Lower leg skin (tissue), 4 donors: ENCODE measurements around the gene MEAK7. TPM values are rescaled to one million over a fixed set of nuclear protein-coding genes. Genes with fewer than 3 reads are reported as not detected.
"Not testable (repeated sequence)": the region's sequence is repeated elsewhere in the genome, so short reads cannot be mapped to it uniquely, and the experiment has no call there.

ENCODE experiments used
- DNase-seq, 2 donors: peaks; one replicate each; pipeline ENCODE4 v3.0.0-alpha.2; 2019; ENCODE audit warnings: low spot score in 2 of 2
- H3K4me3 ChIP-seq: fragments of 200-600 bp; sonication (generic); 2 replicates; pipeline ENCODE4 v1.5.1; 2017; ENCODE audit warnings: mild to moderate bottlenecking, low read depth; ENCODE audit not compliant: poor library complexity, severe bottlenecking
- CTCF ChIP-seq, 3 donors: fragments of 450-650 bp; IDR thresholded peaks; one replicate each; pipeline ENCODE4 v1.5.1; 2016; ENCODE audit warnings: antibody characterized with exemption in 3 of 3, mild to moderate bottlenecking in 3 of 3, moderate library complexity in 2 of 3
- POLR2A ChIP-seq, 2 donors: fragments of 450-650 bp; IDR thresholded peaks; one replicate each; pipeline ENCODE4 v1.6.1; 2016 to 2017; ENCODE audit warnings: antibody characterized with exemption in 2 of 2, mild to moderate bottlenecking in 1 of 2, moderate library complexity in 1 of 2
- WGBS, 2 donors: methylation state at CpG; one replicate each; pipeline ENCODE4 v1.1.5; 2018; 5-methylcytosine and 5-hydroxymethylcytosine counted together
- intact Hi-C: fragments of 100-400 bp; cut with DNase I; formaldehyde crosslinking; loops from one replicate; pipeline ENCODE4 v1.15.0; 2023; ENCODE audit warnings: low total_unique reads
- total RNA-seq, 4 donors: library from RNA; depleted of rRNA; stranded (reverse); fragments of >200 nt; gene quantifications; one replicate each; pipeline ENCODE4 v1.1.0, GENCODE V29; 2016

The MEAK7 gene
- total RNA-seq, 4 donors from 2014 or later = 10.2 to 20.8 (median 14.9) TPM

GRCh38 chr16:84524346-84524920 is 20.0 kb upstream of the MEAK7 start:
- intact Hi-C loops = no loop called here
- DNase-seq = no peak
- H3K4me3 ChIP-seq = no peak overlapping the region
- 86 to 89% methylated on average over 13 to 14 of the region's 14 CpGs for WGBS, 2 donors
- TF ChIP-seq CTCF (IDR thresholded peaks at IDR 0.05) = no peak
- no peak for TF ChIP-seq POLR2A (IDR thresholded peaks at IDR 0.05)

- TF ChIP-seq CTCF (IDR thresholded peaks at IDR 0.05) (no peak), POLR2A (IDR thresholded peaks at IDR 0.05) (no peak)
- no peak for DNase-seq
- H3K4me3 ChIP-seq = no peak overlapping the region
- intact Hi-C loops = loop anchor here (2.0 kb wide), 1 partner anchor 69 kb away; no protein-coding TSS in a partner anchor
- WGBS, 2 donors = 10 to 28% methylated on average over 3 to 4 of the region's 4 CpGs
These were observed 17.0 kb upstream of the MEAK7 start for GRCh38 chr16:84521497-84521770.

- intact Hi-C loops = loop anchor here (2.0 kb wide), 1 partner anchor 70 kb away; no protein-coding TSS in a partner anchor
- TF ChIP-seq CTCF (IDR thresholded peaks at IDR 0.05) (no peak), POLR2A (IDR thresholded peaks at IDR 0.05) (no peak)
- no peak for DNase-seq
- H3K4me3 ChIP-seq = no peak overlapping the region
- 39 to 52% methylated on average over 17 of the region's 17 CpGs for whole genome bisulfite sequencing, 2 donors
These were observed 16.5 kb upstream of the MEAK7 start for GRCh38 chr16:84520725-84521496.

- no peak for TF ChIP-seq CTCF (IDR thresholded peaks at IDR 0.05)
- no peak for TF ChIP-seq POLR2A (IDR thresholded peaks at IDR 0.05)
- WGBS, 2 donors = 82 to 86% methylated on average over 11 of the region's 11 CpGs
- H3K4me3 ChIP-seq = no peak overlapping the region
- intact Hi-C loops = loop anchor here (2.0 to 10.0 kb wide), 2 partner anchors 71 to 445 kb away; no protein-coding TSS in a partner anchor
- no peak for DNase-seq
These were observed 15.4 kb upstream of the MEAK7 start for GRCh38 chr16:84519855-84520254.

- intact Hi-C loops = loop anchor here (10.0 kb wide), 1 partner anchor 446 kb away; no protein-coding TSS in a partner anchor
- TF ChIP-seq CTCF (IDR thresholded peaks at IDR 0.05) (no peak), POLR2A (IDR thresholded peaks at IDR 0.05) (no peak)
- no peak overlapping the region for H3K4me3 ChIP-seq
- WGBS, 2 donors = 78 to 82% methylated on average over 17 of the region's 17 CpGs
- DNase-seq = no peak
These were observed 14.4 kb upstream of the MEAK7 start for GRCh38 chr16:84518804-84519341.

GRCh38 chr16:84518220-84518619 is 13.8 kb upstream of the MEAK7 start:
- intact Hi-C loops = loop anchor here (10.0 kb wide), 1 partner anchor 447 kb away; no protein-coding TSS in a partner anchor
- H3K4me3 ChIP-seq, DNase-seq: not testable (repeated sequence)
- WGBS, 2 donors = 84 to 93% methylated on average over 3 of the region's 3 CpGs
